Occipital lobe (tissue), 2 donors: Measurements from ENCODE around the gene STX4. TPM values are rescaled to one million over a fixed set of nuclear protein-coding genes. Genes with fewer than 3 reads are reported as not detected.

Experiments
- DNase-seq: peaks from one replicate; lab custom pipeline; 2025; lab: John Stamatoyannopoulos, UW
- total RNA-seq: library from RNA; depleted of rRNA; stranded (reverse); fragments of >200 nt; gene quantifications from one replicate; pipeline ENCODE4 v1.2.3, GENCODE V29; 2014

STX4 gene
- total RNA-seq, 1 donor from 2014 or later, result 11.5 TPM

DNA sequence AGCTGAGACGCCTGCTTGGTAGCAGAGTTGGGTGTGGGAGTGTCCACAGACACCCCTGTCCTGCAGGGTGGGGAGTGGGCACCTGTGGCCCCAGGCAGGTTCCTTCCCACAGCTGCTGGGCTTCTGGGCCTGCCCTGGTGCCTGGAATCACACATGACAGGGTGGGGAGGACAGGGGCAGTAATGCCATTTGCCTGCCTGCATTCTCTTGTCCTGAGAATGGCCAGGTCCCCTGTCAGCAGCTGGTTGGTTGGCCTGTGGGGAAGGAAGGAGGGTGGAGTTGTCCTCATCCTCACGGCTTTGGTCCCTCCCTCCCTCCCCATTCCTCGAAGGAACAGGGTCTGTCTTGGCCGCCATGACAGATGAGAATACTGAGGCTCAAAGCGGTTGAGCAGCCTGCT is 50.2 kb downstream of the STX4 start:
- DNase-seq, result no peak

DNA sequence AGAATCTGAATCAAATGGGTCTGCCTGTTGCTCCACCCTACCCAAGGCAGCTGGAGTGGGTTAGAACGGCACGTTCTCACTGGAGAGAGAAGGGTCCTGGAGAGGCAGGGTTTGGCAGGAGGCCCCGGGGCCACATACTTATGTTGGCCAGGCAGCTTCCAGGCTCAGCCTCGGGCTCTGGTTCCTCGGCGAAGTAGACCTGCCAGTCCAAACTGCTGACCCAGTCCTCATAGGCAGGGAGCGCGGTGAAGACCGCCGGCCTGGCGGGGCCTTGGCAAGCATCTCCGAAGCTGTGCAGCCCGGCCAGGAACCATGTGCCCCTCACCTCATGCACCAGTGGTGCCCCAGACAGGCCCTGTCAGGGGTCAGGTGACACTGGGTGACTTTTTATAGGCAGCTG is 50.6 kb downstream of the STX4 start:
- no peak for DNase-seq

DNA sequence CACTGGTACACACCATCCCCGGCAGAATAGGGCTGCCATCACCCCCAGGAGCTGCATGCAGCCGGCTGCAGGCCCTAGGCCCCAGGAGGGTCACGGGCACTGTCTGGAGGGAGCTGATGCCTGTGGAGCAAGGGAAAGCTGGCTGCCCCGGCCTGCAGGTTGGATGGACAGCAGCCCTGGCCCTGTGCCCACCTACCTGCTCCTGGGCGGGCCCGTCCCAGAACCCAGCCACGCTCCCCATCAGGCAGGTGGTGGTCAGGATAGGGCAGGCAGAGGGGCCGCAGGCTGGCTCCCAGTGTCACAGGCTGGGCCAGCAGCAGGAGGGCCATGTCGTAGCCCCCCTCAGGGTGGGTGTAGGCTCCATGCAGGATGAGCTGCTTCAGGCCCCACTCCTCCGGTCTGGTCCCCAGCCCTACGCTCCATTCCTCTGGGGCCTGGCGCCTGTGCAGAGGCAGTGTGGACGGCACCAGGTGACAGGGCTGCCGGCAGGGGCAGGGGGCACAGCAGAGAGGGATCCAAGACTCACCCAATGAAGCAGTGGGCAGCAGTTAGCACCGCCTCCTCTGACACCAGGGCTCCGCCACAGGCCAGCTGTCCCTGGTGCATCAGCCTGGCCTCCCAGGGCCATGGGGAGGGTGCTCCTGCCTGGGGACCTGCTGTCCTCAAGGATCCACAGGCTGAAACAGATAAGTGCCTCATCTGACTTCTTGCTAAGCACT is 51.4 kb downstream of the STX4 start:
- DNase-seq, result no peak

DNA sequence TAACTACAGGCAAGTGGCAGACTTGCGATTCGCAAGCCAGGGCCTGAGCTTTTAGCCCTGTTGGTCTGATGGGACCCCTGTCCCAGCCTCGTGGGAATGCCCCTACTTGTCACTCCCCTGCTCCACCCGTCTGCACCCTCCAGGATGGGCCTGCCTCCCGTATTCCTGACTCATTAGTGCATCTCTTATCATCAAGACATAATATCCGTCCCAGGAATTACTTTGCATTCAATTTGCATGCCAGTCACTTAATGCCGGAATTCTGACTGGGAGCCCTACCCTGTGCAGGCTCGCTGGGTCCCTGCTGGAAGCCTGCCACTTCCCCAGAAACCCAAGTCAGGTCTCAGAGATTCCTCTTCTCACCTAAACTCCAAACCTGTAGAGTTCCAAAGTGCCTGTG is 52.1 kb downstream of the STX4 start:
- no peak for DNase-seq

DNA sequence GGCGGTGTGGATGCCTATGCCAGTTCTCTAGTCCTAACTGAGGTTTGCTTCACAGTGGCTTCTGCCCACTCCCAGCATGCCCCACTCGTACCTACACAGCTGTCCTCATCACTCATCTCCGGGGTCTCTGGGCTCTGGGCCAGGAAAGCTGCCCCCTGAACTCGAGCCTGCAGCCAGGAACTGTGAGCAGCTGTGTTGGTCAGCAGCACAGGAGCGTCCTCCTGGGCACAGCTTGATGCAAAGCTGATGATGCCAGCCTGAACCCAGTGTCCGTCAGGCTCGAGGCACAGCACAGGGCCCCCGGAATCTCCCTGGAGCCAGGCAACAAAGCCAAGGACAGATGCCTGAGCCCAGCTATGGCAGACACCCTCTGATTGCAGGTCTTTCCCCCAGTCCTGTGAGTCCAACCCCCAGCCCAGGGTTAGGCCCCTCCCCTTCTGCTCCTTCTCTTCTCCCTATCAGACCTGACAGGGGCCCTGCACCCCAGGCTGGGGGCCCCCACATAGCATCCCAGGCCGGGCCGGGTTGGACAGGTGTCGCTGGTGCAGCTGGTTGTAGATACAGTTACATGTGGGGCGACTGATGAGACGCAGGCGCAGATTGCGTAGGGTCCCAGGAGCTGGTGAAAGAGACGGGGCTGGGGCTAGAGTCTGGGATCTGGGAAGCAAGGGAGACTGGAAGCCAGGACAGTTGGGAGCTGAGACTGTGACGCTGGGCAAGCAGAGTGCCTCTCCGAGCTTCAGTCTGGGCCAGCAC is 52.7 kb downstream of the STX4 start:
- no peak for DNase-seq

DNA sequence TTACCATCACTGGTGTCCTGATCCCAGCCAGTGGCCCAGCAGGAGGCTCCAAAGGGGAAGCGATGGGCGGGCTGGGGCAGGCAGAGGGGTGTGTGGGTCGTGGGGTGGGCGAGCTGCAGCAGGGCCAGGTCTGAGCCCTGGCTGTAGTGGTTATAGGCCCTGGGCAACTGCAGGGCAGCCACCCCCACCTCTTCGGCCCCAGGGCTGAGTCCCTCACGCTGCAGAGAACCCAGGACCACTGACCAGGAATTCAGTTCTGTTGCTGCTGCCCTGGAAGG is 53.2 kb downstream of the STX4 start:
- no peak for DNase-seq

DNA sequence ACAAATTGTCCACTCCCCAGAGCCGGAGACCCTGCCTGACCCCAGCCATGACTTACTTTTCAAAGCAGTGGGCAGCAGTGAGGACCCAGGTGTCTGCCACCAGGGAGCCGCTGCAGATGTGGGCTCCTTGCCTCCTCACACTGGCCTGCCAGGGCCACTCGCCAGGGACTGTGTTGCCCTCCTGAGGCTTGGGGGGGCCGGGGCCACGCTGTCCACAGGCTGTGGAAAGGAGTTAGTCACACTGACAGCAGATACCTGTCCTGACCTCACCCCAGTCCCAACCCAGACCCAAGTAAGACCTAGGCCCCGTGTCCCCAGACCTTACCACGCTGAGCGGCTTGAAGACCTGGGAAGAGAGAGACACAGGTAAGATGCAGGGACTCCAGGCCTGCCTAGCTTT is 54.1 kb downstream of the STX4 start:
- no peak for DNase-seq

DNA sequence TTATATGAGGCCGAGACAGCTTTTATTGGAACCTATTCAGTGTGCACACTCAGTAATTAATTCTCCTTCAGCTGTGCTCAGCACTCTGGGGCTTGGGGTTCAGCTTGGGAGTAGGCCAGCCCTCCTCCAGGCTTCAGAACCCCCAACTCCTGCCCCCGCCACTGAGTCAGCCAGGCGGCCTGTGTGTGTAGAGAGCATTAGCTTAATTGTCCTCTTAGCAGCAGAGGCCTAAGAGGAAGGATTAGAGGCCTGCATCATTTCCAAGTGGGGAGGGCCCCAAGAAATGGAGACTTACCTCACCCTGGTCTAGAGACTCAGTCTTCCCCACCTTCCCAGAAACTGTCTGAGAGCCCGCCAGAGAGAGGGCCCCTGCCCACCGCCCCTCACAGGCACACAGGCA is 54.6 kb downstream of the STX4 start:
- DNase-seq, result no peak

DNA sequence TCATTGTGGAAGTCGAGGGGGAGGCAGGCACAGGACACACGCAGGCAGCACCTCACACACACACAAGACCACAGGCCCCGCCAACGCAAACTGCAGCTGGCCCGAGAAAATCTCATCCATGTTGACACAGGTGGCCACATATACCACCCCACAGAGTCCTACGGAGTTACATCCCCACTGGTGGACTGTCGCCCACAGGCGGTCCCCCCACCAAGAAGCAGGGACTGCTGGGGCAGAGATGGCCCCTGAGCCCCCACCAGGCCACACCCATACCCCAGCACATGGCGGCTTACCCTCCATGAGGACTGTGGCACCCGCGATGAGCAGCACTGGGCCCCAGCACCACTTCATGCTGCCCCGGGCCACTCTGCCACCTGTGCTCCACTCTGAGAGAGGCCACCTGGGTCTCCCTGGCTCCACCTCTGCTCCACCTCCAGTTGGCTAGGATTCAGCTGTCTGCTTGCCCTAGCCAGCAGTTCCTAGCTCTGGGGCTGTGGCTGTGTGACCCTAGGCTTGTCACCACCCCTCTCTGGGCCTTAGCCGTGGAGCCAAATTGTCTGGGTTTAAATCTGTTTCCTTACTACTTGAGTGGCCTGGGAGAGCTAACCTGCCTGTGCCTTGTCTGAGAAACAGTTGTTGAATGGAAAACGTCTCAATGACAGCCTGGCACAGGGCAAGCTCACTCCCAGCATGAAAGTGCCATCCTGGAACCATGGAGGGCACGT is 55.3 kb downstream of the STX4 start, which contains the start of gene PRSS53:
Gene PRSS53 (minus strand): TSS at position 485 of the 725 bp plus-strand sequence. CDS start 134 bp downstream, at position 351.
- no peak for DNase-seq

DNA sequence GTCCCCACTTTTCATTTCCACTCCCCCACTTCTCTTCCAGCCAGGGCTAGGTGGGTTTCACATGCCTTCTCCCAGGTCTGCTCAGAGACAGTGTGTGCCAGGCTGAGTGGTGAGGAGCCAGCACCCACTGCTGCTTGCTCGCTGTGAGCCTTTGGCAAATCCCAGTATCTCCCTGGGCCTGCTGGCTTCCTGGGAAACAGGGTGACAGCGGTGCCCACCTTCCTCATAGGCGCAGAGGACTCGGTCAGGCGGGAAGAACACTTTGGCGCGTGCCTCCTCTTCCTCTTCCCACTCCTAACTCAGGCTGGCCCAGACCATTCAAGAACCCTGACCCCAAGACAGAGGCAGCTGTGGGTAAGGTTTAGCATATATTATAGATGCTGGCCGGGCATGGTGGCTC is 55.8 kb downstream of the STX4 start:
- DNase-seq, result no peak

Other genes starting within 250 kb of the STX4 start
- 11.5 TPM for gene ZNF629, start 246.4 kb upstream of the STX4 start, total RNA-seq
- gene BCL7C, start 139.5 kb upstream of the STX4 start, total RNA-seq, result 29.6 TPM
- not detected for gene CTF1, start 136.9 kb upstream of the STX4 start, total RNA-seq
- gene FBXL19, start 110.0 kb upstream of the STX4 start, total RNA-seq, result 56.1 TPM
- 5.5 TPM for gene ORAI3, start 84.5 kb upstream of the STX4 start, total RNA-seq
- 1.6 TPM for gene SETD1A, start 75.8 kb upstream of the STX4 start, total RNA-seq
- gene HSD3B7, start 48.4 kb upstream of the STX4 start, total RNA-seq, result 2.5 TPM
- gene STX1B, start 22.9 kb upstream of the STX4 start, total RNA-seq, result 12.0 TPM
- gene ZNF668, start 40.7 kb downstream of the STX4 start, total RNA-seq, result 5.3 TPM
- 16.5 TPM for gene ZNF646, start 40.9 kb downstream of the STX4 start, total RNA-seq
- gene PRSS53, start 55.4 kb downstream of the STX4 start, total RNA-seq, result 2.2 TPM
- 30.7 TPM for gene VKORC1, start 61.2 kb downstream of the STX4 start, total RNA-seq
- gene BCKDK, start 74.8 kb downstream of the STX4 start, total RNA-seq, result 12.6 TPM
- gene KAT8, start 84.1 kb downstream of the STX4 start, total RNA-seq, result 41.2 TPM
- gene PRSS8, start 102.2 kb downstream of the STX4 start, total RNA-seq, result not detected
- gene PRSS36, start 116.5 kb downstream of the STX4 start, total RNA-seq, result not detected
- 50.4 TPM for gene FUS, start 146.6 kb downstream of the STX4 start, total RNA-seq
- gene PYCARD, start 169.2 kb downstream of the STX4 start, total RNA-seq, result 6.6 TPM
- 2.3 TPM for gene TRIM72, start 180.6 kb downstream of the STX4 start, total RNA-seq
- gene PYDC1, start 183.6 kb downstream of the STX4 start, total RNA-seq, result 0.78 TPM
- 4.7 TPM for gene ITGAM, start 226.4 kb downstream of the STX4 start, total RNA-seq